Measurements from ENCODE around the gene KTI12.

GRCh38 chr1:52057876-52058415, 24.3 kb upstream of the KTI12 start:
- TF ChIP-seq, protein P1, sequence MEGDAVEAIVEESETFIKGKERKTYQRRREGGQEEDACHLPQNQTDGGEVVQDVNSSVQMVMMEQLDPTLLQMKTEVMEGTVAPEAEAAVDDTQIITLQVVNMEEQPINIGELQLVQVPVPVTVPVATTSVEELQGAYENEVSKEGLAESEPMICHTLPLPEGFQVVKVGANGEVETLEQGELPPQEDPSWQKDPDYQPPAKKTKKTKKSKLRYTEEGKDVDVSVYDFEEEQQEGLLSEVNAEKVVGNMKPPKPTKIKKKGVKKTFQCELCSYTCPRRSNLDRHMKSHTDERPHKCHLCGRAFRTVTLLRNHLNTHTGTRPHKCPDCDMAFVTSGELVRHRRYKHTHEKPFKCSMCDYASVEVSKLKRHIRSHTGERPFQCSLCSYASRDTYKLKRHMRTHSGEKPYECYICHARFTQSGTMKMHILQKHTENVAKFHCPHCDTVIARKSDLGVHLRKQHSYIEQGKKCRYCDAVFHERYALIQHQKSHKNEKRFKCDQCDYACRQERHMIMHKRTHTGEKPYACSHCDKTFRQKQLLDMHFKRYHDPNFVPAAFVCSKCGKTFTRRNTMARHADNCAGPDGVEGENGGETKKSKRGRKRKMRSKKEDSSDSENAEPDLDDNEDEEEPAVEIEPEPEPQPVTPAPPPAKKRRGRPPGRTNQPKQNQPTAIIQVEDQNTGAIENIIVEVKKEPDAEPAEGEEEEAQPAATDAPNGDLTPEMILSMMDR (IDR thresholded peaks at IDR 0.05), result no peak
- TF ChIP-seq POLR2A (IDR thresholded peaks at IDR 0.05), result no peak
